Upper lobe of right lung (tissue), 1 donor: ENCODE measurements around the gene ITLN2. TPM values are rescaled to one million over a fixed set of nuclear protein-coding genes. Genes with fewer than 3 reads are reported as not detected.
A peak's percentile ranks its signal among the peaks of the same experiment; 100 is the strongest.
"Not testable (repeated sequence)": the region's sequence is repeated elsewhere in the genome, so short reads cannot be mapped to it uniquely, and the experiment has no call there.

Experiments
- ATAC-seq: fragments of 200-7000 bp; cut with Tn5 transposase; one replicate; pipeline ENCODE4 v1.9.1; 2020; ENCODE audit warnings: mild to moderate bottlenecking, moderate library complexity
- DNase-seq: peaks from one replicate; pipeline ENCODE4 v3.0.0-alpha.2; 2020
- H3K27ac ChIP-seq: fragments of 200-600 bp; one replicate; pipeline ENCODE4 v1.8.0; 2022
- H3K27me3 ChIP-seq: fragments of 200-600 bp; one replicate; pipeline ENCODE4 v1.8.0; 2022; ENCODE audit warnings: mild to moderate bottlenecking
- H3K36me3 ChIP-seq: fragments of 200-600 bp; one replicate; pipeline ENCODE4 v1.8.0; 2022
- H3K4me1 ChIP-seq: fragments of 200-600 bp; one replicate; pipeline ENCODE4 v1.8.0; 2022
- H3K4me3 ChIP-seq: fragments of 200-600 bp; one replicate; pipeline ENCODE4 v1.8.0; 2022; ENCODE audit warnings: mild to moderate bottlenecking
- H3K9me3 ChIP-seq: fragments of 200-600 bp; one replicate; pipeline ENCODE4 v1.8.0; 2022
- intact Hi-C: fragments of 100-400 bp; cut with DNase I; formaldehyde crosslinking; loops from one replicate; pipeline ENCODE4 v1.11.0; 2022
- total RNA-seq: library from RNA; stranded (reverse); fragmentation: NEBNext Ultra II Directional; extraction: Animal tissue kit (Norgen Biotek cat#: 25700); gene quantifications from one replicate; pipeline ENCODE4 v1.2.1, GENCODE V29; 2021
- TF ChIP-seq, protein P1 (sequence below): fragments of 200-600 bp; IDR thresholded peaks from one replicate; pipeline ENCODE4 v1.8.0; 2022; ENCODE audit warnings: antibody characterized with exemption
- donor health status: DM: no; HTN: yes; CAD: no; lungs with severe emphysema.

The ITLN2 gene
- total RNA-seq, 1 donor from 2014 or later = 44.1 TPM

DNA sequence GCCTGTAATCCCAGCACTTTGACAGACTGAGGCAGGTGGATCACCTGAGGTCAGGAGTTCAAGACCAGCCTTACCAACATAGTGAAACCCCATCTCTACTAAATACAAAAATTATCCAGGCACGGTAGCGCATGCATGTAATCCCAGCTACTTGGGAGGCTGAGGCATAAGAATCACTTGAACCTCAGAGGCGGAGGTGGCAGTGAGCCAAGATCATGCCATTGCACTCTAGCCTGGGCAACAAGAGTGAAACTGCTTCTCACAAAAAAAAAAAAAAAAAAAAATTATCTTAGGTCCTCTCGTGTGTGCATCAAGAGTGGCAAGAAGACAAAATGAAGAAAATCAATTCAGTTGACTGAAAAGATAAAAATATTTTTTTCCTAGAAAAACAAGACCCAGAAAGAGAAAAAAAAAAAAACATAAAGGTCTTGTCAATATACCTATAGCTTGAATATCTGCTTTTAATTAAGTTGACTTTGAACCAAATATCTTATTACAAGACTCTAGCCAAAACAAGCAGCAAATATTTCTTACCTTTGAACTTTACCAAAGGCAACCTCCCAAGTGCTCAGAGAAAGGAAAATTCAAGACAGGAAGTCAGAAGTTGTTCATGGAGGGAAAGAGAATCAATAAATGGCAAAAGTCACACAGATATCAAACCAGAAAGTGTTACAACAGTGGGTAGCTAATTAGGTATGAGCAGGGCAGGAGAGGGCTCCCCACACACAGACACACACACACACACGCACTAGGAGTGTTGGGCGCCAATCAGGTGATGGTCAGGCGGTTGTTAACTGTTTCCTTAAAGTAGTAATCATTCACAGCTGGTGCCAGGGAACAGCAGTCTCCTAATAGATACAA, 29.6 kb downstream of the ITLN2 start:
- H3K27me3 ChIP-seq = no peaks in the 10 kb centered on the region
- H3K9me3 ChIP-seq = no peaks in the 10 kb centered on the region
- no peaks in the 10 kb centered on the region for H3K36me3 ChIP-seq
- TF ChIP-seq, protein P1, sequence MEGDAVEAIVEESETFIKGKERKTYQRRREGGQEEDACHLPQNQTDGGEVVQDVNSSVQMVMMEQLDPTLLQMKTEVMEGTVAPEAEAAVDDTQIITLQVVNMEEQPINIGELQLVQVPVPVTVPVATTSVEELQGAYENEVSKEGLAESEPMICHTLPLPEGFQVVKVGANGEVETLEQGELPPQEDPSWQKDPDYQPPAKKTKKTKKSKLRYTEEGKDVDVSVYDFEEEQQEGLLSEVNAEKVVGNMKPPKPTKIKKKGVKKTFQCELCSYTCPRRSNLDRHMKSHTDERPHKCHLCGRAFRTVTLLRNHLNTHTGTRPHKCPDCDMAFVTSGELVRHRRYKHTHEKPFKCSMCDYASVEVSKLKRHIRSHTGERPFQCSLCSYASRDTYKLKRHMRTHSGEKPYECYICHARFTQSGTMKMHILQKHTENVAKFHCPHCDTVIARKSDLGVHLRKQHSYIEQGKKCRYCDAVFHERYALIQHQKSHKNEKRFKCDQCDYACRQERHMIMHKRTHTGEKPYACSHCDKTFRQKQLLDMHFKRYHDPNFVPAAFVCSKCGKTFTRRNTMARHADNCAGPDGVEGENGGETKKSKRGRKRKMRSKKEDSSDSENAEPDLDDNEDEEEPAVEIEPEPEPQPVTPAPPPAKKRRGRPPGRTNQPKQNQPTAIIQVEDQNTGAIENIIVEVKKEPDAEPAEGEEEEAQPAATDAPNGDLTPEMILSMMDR = no peak
- no peak overlapping the region for H3K27ac ChIP-seq
- no peak for DNase-seq
- intact Hi-C loops = no loop called here
- H3K4me3 ChIP-seq = no peak overlapping the region
- ATAC-seq = peak; percentile 42
- no peaks in the 10 kb centered on the region for H3K4me1 ChIP-seq

DNA sequence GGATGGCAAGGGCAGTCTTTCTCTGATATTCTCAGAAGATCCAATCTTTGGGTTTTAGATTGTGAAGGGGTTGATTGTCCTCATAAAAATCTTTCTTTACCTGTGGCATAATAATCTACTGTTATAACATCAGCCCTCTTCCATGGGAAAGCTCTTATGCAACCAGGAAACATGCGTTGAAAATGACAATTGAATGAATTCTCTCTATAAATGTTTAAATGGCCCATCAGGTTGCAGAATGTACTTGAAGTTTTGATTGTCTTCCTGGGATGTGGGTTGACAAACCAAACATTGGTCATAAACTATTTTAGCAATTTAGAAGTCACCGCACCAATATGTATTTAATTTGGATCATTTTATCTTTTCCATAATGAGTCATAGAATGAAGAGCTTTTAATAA, 37.9 kb downstream of the ITLN2 start:
- Histone ChIP-seq H3K27ac (no peak overlapping the region), H3K27me3 (no peaks in the 10 kb centered on the region), H3K4me1 (peaks cover 6% of the 10 kb centered on the region), H3K4me3 (no peak overlapping the region), H3K9me3 (no peaks in the 10 kb centered on the region), H3K36me3 (no peaks in the 10 kb centered on the region)
- ATAC-seq = no peak
- intact Hi-C loops = no loop called here
- no peak for DNase-seq
- TF ChIP-seq, protein P1 = no peak

DNA sequence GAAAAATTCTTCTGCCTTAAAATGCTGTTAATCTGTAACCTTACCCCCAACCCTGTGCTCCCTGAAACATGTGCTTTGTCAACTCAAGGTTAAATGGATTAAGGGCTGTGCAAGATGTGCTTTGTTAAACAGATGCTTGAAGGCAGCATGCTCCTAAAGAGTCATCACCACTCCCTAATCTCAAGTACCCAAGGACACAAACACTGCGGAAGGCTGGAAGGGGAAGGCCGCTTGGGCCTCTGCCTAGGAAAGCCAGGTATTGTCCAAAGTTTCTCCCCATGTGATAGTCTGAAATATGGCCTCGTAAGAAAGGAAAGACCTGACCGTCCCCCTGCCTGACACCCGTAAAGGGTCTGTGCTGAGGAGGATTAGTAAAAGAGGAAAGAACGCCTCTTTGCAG, 41.4 kb downstream of the ITLN2 start:
- H3K36me3 ChIP-seq, H3K4me1 ChIP-seq, H3K27ac ChIP-seq, H3K27me3 ChIP-seq, intact Hi-C loops, H3K9me3 ChIP-seq, DNase-seq, H3K4me3 ChIP-seq: not testable (repeated sequence)
- ATAC-seq = peak; percentile 58

DNA sequence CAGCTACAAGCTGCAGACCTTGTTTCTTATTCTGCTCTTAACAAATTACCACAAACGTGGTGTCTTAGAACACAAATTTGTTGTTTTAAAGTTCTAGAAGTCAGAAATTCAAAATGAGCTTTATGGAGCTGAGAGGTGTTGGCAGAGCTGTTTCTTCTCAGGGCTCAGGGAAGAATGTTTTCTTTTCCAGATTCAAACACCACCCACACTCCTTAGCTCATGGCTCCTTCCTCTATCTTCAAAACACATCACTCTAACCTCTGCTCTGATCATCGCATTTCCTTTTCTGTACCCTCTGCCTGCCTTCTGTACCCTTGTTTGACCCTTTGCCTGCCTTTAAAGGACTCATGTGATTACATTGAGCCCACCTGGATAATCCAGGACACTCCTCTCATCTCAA, 42.7 kb downstream of the ITLN2 start:
- peak; percentile 22 for ATAC-seq
- no peak overlapping the region for H3K27ac ChIP-seq
- peaks cover 6% of the 10 kb centered on the region for H3K4me1 ChIP-seq
- H3K9me3 ChIP-seq = no peaks in the 10 kb centered on the region
- TF ChIP-seq, protein P1 = no peak
- no peak overlapping the region for H3K4me3 ChIP-seq
- intact Hi-C loops = no loop called here
- peaks cover 8% of the 10 kb centered on the region for H3K27me3 ChIP-seq
- DNase-seq = no peak
- H3K36me3 ChIP-seq = no peaks in the 10 kb centered on the region

DNA sequence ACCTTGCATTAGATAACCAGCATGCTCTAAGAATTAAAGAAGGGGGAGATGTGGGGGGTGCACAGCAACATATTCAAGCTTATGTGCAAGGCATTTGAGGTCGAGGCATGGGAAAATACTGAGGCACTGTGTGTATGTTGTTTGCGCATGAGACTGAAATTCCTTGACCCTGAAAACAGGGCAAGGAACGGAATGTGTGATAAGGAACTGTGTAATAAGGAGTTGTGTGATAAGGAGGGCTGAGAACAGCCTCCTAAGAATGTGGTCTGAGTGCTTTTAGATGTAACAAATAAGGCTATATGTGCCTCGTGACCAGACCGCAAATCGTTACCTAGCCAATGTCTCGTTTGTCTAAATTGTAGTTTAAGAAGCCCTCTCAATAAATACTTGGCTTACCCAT, 43.2 kb downstream of the ITLN2 start:
- peak; percentile 90 for ATAC-seq
- DNase-seq = no peak
- intact Hi-C loops = no loop called here
- peaks cover 6% of the 10 kb centered on the region for H3K4me1 ChIP-seq
- H3K27me3 ChIP-seq = peaks cover 8% of the 10 kb centered on the region
- H3K36me3 ChIP-seq = no peaks in the 10 kb centered on the region
- no peak overlapping the region for H3K4me3 ChIP-seq
- H3K27ac ChIP-seq = no peak overlapping the region
- H3K9me3 ChIP-seq = no peaks in the 10 kb centered on the region
- TF ChIP-seq, protein P1 = no peak

DNA sequence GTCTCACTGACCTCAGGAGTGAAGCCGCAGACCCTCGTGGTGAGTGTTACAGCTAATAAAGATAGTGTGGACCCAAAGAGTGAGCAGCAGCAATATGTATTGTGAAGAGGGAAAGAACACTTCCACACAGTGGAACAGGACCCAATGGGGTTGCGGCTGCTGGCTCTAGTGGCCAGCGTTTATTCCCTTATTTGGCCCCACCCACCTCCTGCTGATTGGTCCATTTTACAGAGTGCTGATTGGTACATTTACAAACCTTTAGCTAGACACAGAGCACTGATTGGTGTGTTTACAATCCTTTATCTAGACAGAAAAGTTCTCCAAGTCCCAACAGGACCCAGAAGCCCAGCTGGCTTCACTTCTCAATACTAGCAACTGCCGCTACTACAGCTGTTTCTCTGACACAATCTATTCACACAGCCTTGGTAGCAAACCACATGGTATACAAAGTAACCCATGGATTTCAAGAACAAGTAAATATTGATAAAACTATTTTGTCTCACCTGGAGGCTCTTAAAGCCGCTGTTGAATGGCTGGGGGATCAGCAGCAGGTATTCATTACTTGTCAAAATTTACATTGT, 44.3 kb downstream of the ITLN2 start:
- intact Hi-C loops = no loop called here
- TF ChIP-seq, protein P1 = no peak
- peaks cover 13% of the 10 kb centered on the region for H3K4me1 ChIP-seq

More for the DNA sequence above, 44.3 kb downstream of the ITLN2 start:
- Histone ChIP-seq H3K27me3 (peaks cover 8% of the 10 kb centered on the region), H3K36me3 (no peaks in the 10 kb centered on the region), H3K4me3 (no peak overlapping the region), H3K9me3 (no peaks in the 10 kb centered on the region), H3K27ac (no peak overlapping the region)
- DNase-seq (no peak), ATAC-seq (no peak)
